ENCODE results near the gene METTL17. TPM values are rescaled to one million over a fixed set of nuclear protein-coding genes. Genes with fewer than 3 reads are reported as not detected.
"Not testable (repeated sequence)": the region's sequence is repeated elsewhere in the genome, so short reads cannot be mapped to it uniquely, and the experiment has no call there.

The METTL17 gene, protein sequence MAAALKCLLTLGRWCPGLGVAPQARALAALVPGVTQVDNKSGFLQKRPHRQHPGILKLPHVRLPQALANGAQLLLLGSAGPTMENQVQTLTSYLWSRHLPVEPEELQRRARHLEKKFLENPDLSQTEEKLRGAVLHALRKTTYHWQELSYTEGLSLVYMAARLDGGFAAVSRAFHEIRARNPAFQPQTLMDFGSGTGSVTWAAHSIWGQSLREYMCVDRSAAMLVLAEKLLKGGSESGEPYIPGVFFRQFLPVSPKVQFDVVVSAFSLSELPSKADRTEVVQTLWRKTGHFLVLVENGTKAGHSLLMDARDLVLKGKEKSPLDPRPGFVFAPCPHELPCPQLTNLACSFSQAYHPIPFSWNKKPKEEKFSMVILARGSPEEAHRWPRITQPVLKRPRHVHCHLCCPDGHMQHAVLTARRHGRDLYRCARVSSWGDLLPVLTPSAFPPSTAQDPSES
- total RNA-seq: 10 to 100 TPM; 53.6 to 74.6 (median 68.5) TPM

DNA sequence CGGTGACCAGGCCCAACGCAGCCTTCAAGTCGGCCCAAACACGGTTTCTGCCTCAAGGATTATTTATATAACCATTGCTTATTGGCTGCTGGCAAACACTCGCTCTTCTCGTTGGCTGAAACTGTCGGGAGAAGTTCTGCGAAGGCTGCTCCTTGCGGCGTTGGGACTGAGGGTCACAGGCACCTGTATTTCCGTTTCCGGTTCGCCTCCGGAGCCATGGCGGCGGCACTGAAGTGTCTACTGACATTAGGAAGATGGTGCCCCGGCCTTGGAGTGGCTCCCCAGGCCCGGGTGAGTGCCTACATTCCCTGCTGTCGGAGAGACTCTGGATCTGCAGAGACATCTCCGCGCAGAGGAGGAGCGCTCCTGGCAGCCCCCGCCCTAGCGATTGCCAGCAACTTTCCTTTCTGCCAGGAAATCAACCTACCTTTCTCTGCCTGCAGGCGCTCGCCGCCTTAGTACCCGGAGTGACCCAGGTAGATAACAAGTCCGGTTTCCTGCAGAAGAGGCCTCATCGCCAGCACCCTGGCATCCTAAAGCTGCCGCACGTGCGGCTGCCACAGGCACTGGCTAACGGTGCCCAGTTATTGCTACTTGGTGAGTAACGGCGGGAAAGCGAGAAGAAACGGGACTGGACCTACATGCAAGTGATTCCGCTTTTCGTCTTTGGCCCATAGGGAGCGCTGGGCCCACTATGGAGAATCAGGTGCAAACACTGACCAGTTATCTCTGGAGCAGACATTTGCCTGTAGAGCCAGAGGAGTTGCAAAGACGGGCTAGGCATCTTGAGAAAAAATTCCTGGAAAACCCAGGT, at the start of gene METTL17:
Gene METTL17 (plus strand): TSS at position 194 of the 814 bp plus-strand sequence. CDS start 23 bp downstream, at position 217.
- Histone ChIP-seq H3K27ac (peak within 1 kb of the TSS; percentile 77 to 92 (median 92)), H3K4me3 (peak within 1 kb of the TSS; percentile 62 to 83 (median 77)), H3K36me3 (peaks cover 6 to 37% (median 29%) of the 10 kb centered on the region in 3 donors), H3K4me1 (peaks cover 26 to 59% (median 29%) of the 10 kb centered on the region in 3 donors), H3K27me3 (no peaks in the 10 kb centered on the region), H3K9me3 (no peaks in the 10 kb centered on the region)
- DNase-seq: peak; percentile 68
- TF ChIP-seq CTCF (IDR thresholded peaks at IDR 0.05): peak in 3 of 6 experiments; percentile 5 to 48 (median 30)
- TF ChIP-seq POLR2A (IDR thresholded peaks at IDR 0.05): peak in 1 of 4 donors; percentile 73
- intact Hi-C loops (cut with DNase I): no loop called here
- 0% methylated on average over 10 to 12 of the region's 42 CpGs for WGBS, 2 donors

DNA sequence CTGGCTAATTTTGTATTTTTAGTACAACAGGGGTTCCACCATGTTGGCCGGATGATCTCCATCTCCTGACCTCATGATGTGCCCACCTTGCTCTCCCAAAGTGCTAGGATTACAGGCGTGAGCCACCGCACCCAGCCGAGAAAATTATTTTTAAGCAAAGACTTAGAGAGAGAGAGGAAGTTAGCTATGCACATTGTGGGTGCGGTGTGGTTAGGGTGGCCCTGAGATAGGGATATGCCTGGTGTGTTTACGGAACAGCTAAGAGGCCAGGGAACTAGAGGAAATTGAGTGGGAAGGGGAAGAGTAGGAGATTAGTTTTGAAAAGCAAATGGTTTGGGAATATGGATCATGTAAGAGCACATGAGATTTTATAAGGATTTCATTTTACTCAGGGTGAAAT, 44.6 kb upstream of the METTL17 start:
- DNase-seq; H3K36me3 ChIP-seq; H3K4me3 ChIP-seq; H3K9me3 ChIP-seq; intact Hi-C loops (cut with DNase I); H3K27ac ChIP-seq; H3K4me1 ChIP-seq: not testable (repeated sequence)
- H3K27me3 ChIP-seq: peaks cover 0 to 14% (median 0%) of the 10 kb centered on the region in 4 donors
- 58 to 67% methylated on average over 4 to 6 of the region's 6 CpGs for WGBS, 2 donors

- DNase-seq; H3K4me3 ChIP-seq; H3K27ac ChIP-seq; intact Hi-C loops (cut with DNase I); H3K9me3 ChIP-seq; H3K36me3 ChIP-seq; H3K4me1 ChIP-seq: not testable (repeated sequence)
- peaks cover 0 to 14% (median 0%) of the 10 kb centered on the region in 4 donors for H3K27me3 ChIP-seq
- 51 to 70% methylated on average over 3 to 5 of the region's 9 CpGs for WGBS, 2 donors
These were observed 43.1 kb upstream of the METTL17 start for GRCh38 chr14:20946707-20947106.

DNA sequence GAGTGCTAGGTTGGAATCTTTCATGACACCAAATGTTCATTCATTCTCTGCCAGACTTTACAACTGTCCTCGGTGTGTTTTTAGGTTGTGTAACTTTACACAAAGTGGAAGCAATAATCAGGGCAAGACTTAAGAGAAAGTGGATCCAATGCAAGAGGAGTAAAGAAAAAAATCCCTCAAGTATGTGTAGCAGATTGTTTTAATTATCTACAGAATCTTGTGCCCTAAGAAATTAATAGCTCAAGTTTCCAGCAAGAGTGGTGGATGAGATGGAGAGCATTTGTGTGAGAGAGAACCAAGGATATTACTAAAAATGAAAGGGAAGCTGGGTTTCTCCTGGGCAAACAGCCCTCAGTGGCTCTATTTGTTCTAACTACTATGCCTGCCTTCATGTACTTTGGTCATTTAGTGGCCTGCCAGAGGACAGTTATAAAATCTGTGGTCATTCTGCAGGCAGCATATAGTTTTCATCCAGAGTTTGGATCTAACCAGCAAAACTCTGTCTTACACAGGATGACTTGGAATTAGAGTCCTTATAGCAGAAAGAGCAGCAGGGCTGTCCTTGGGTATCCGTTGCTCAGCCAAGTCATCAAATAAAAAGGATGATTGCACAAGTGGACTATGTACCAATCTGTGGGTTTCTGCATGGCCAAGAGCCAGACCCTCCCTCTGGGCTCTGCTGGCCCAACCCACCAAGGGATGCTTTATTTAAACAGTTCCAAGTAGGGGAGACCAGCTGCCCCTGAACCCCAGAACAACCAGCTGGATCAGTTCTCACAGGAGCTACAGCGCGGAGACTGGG, 34.8 kb upstream of the METTL17 start, which contains the start of gene RNASE2:
Gene RNASE2 (plus strand): TSS at position 752 of the 802 bp plus-strand sequence. CDS start 285 bp downstream, outside the sequence.
- H3K4me3 ChIP-seq; intact Hi-C loops (cut with DNase I); H3K9me3 ChIP-seq; H3K4me1 ChIP-seq; H3K36me3 ChIP-seq; DNase-seq: not testable (repeated sequence)
- 48 to 72% methylated on average over 4 of the region's 4 CpGs for WGBS, 2 donors
- peak within 1 kb of the TSS in 1 of 4 donors; percentile 14 for H3K27ac ChIP-seq
- peaks cover 0 to 19% (median 0%) of the 10 kb centered on the region in 4 donors for H3K27me3 ChIP-seq

DNA sequence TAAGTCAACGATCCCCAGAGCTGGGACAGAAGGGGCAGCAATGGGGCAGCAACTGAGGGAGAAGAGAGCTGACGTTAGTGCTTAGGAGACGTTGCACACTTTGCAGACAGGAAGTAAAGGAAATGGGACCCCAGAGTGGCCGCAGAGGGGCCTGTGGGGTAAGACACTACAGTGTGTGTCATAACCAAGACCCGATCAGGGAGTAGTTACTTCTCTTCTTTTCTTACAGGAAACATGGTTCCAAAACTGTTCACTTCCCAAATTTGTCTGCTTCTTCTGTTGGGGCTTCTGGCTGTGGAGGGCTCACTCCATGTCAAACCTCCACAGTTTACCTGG, 34.3 kb upstream of the METTL17 start:
- H3K36me3 ChIP-seq; H3K4me3 ChIP-seq; DNase-seq; intact Hi-C loops (cut with DNase I); H3K9me3 ChIP-seq; H3K4me1 ChIP-seq: not testable (repeated sequence)
- H3K27me3 ChIP-seq: peaks cover 0 to 17% (median 0%) of the 10 kb centered on the region in 4 donors
- H3K27ac ChIP-seq: peak overlapping the region in 1 of 4 donors; percentile 14
- WGBS, 2 donors: 51 to 57% methylated on average over 5 of the region's 5 CpGs

- H3K36me3 ChIP-seq: no peaks in the 10 kb centered on the region
- H3K4me1 ChIP-seq: no peaks in the 10 kb centered on the region
- no peak overlapping the region for H3K27ac ChIP-seq
- H3K27me3 ChIP-seq: peaks cover 0 to 12% (median 0%) of the 10 kb centered on the region in 4 donors
- H3K9me3 ChIP-seq: no peaks in the 10 kb centered on the region
- TF ChIP-seq POLR2A (IDR thresholded peaks at IDR 0.05) (no peak), CTCF (IDR thresholded peaks at IDR 0.05) (no peak)
- no peak for DNase-seq
- intact Hi-C loops (cut with DNase I): no loop called here
- H3K4me3 ChIP-seq: no peak overlapping the region
- WGBS, 2 donors: 88% methylated on average over 11 of the region's 11 CpGs
These were observed 33.3 kb upstream of the METTL17 start for GRCh38 chr14:20956376-20956976.

- intact Hi-C loops (cut with DNase I); H3K4me1 ChIP-seq; H3K4me3 ChIP-seq; H3K36me3 ChIP-seq; H3K9me3 ChIP-seq; DNase-seq; H3K27ac ChIP-seq: not testable (repeated sequence)
- peaks cover 0 to 19% (median 0%) of the 10 kb centered on the region in 4 donors for H3K27me3 ChIP-seq
These were observed 30.8 kb upstream of the METTL17 start for GRCh38 chr14:20958946-20959345.
